Measurements from ENCODE around the gene ENTREP3.
A peak's percentile ranks its signal among the peaks of the same experiment; 100 is the strongest.

The ENTREP3 gene

DNA sequence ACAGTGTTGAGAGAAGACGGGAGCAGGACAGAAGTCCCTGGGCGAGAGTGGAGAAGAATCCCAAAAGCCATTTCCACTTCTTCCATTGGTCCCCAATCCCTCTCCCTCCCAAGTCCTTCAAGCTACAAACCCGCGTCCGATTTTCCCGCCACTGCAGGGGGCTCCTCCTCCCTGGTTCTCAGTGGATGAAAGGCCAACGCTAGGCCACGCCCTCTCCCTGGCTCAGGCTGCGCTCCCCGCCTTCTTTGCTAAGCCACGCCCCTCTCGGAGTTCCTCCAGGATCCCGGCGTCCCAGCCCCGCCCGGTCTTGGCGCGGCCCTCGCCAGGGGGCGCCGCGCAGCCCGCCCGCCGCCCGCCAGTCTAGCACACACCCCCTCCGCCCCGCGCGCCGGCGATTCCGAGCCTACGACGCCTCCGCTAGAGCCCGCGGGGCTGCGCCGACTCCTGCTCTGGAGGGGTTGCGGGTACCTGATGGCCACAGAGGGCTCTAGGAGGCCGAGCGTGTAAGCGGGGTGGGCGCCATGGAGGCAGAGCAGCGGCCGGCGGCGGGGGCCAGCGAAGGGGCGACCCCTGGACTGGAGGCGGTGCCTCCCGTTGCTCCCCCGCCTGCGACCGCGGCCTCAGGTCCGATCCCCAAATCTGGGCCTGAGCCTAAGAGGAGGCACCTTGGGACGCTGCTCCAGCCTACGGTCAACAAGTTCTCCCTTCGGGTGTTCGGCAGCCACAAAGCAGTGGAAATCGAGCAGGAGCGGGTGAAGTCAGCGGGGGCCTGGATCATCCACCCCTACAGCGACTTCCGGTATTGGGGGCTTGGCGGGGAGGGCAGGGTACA is 22.0 kb upstream of the ENTREP3 start, which contains the start of gene HCN3:
TSS of gene HCN3 (plus strand) at position 394 of the 832 bp plus-strand sequence. CDS start at position 522, 128 bp downstream.
- ChIA-PET CTCF (interaction anchor here (0.6 to 3.0 kb wide), 11 partner anchors 10 to 890 kb away, joined by 3 to 14 read pairs (median 4); no protein-coding TSS in a partner anchor), POLR2A (interaction anchor here (0.6 to 2.4 kb wide), 15 partner anchors 10 to 466 kb away, joined by 3 to 14 read pairs (median 5); partner anchors contain the start of genes FDPS, KRTCAP2 and SCAMP3)
- peak; percentile 94 for TF ChIP-seq L3MBTL2 (conservative IDR thresholded peaks at IDR 0.05)
- no peak for TF ChIP-seq ZNF384 (IDR thresholded peaks at IDR 0.05)
- DNase-seq (ENCODE audit: extremely low spot score), result peak; percentile 100

DNA sequence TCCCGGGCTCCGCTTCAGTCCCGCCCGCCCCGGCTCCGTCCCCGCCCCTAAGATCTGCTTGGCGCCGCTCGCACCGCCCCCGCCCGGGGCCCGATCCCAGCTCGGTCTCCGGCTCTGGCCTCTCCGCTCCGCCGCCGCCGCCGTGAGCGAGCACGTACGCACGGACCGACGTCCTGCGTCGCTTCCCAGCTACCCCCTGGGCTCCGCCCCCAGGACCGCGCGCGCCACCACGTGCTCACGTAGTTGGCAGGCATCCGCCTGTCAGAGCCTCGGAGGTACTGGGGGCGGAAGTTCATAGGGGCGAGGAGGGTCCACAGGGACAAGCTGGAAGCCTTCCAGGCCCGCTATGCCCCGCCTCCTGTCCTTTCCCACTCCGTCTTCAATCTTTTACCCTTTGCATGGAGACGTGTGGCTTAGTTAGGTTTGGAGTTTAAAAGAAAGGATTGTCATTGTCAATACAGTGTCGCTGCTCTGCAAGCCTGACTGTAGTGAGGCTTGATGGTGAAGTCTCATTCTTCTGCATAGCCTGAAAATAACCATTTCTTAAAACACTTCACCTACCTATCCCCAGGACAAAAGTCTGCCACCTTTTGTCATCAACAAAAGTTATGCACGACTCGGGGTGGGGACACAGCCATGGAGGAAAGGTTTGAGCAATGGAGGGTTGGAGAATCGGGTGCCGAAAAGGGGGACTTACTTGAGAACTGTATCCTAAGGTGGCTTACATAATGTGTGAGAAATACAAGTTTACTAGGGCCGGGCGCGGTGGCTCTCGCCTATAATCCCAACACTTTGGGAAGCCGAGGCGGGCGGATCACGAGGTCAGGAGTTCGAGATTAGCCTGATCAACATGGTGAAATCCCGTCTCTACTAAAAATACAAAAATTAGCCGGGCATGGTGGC is 18.3 kb upstream of the ENTREP3 start, which contains the start of gene CLK2:
TSS of gene CLK2 (minus strand) at position 162 of the 903 bp plus-strand sequence. CDS start 2,527 bp downstream, outside the sequence.
- TF ChIP-seq HDGF (IDR thresholded peaks at IDR 0.05; ENCODE audit: borderline replicate concordance) (0 out of 2 replicates have a peak, but pooled peaks have one; percentile 11), CTBP1 (IDR thresholded peaks at IDR 0.05; ENCODE audit: borderline replicate concordance) (no peak), FOXK2 (IDR thresholded peaks at IDR 0.05) (no peak), L3MBTL2 (conservative IDR thresholded peaks at IDR 0.05) (peak; percentile 87), TARDBP (IDR thresholded peaks at IDR 0.05) (no peak), NFRKB (IDR thresholded peaks at IDR 0.05) (no peak), ELF4 (IDR thresholded peaks at IDR 0.05) (peak; percentile 55; the same call in 1 of the 2 replicates)
- TF ChIP-seq, protein P1, sequence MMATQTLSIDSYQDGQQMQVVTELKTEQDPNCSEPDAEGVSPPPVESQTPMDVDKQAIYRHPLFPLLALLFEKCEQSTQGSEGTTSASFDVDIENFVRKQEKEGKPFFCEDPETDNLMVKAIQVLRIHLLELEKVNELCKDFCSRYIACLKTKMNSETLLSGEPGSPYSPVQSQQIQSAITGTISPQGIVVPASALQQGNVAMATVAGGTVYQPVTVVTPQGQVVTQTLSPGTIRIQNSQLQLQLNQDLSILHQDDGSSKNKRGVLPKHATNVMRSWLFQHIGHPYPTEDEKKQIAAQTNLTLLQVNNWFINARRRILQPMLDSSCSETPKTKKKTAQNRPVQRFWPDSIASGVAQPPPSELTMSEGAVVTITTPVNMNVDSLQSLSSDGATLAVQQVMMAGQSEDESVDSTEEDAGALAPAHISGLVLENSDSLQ (IDR thresholded peaks at IDR 0.05), result peak; percentile 90
- peak; percentile 97 for DNase-seq (ENCODE audit: extremely low spot score)
- CTCF ChIA-PET, result interaction anchor here (0.7 to 2.3 kb wide), 2 partner anchors 23 to 182 kb away, joined by 3 to 15 read pairs; no protein-coding TSS in a partner anchor
- POLR2A ChIA-PET, result interaction anchor here (0.7 to 4.2 kb wide), 24 partner anchors 9 to 336 kb away, joined by 3 to 37 read pairs (median 5); partner anchors contain the start of genes ENTREP3, FDPS, MSTO1 and MTX1

DNA sequence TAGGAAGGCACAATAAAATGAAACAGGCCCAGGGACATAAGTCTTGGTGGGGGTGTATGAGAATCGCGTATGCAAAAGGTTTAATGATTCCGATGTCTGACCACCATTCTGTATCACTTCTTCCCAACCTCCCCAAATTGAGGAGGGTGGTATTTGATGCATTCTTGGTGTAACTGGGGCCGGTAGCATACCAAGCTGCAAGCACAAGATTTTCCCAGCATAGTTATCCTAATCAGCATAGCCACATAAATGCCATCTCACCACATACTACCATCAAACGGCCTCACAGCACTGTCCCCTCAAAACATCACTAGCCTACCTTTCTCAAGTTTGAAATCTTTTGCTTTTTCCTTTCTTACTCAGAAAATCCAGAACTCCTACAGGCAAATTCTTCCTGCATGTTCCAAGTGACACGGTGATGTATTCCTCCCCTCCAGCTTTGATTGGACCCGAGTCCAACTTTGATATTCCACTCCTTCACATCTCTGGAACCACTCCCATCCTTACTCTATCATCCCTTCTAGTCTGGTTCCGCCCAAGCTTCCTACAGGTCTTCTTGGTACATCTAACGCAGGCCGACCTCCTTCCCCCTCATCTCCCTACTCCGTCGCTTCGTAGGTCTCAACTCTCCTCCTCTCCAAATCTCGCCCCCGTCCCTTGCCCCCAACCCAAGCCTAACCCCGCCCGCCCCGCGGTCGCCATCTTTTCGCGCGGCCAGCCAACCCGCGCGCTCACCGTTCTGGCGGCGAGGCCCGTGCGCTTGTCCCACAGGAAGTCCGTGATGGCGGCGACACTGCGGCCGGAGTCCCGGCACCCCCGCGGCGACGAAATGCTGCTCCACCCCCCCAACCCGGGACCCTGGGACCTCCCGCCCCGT is 17.4 kb upstream of the ENTREP3 start:
- TF ChIP-seq, protein P1 (IDR thresholded peaks at IDR 0.05), result peak; percentile 53; the same call in 1 of the 2 replicates
- TF ChIP-seq NFRKB (IDR thresholded peaks at IDR 0.05), result no peak
- DNase-seq (ENCODE audit: extremely low spot score), result peak; percentile 66
- ChIA-PET CTCF (interaction anchor here (0.6 to 2.3 kb wide), 3 partner anchors 22 to 182 kb away, joined by 3 to 15 read pairs (median 3); no protein-coding TSS in a partner anchor), POLR2A (interaction anchor here (0.7 to 4.2 kb wide), 24 partner anchors 9 to 337 kb away, joined by 3 to 37 read pairs (median 5); partner anchors contain the start of genes ASH1L, ENTREP3, FDPS and MSTO1)

DNA sequence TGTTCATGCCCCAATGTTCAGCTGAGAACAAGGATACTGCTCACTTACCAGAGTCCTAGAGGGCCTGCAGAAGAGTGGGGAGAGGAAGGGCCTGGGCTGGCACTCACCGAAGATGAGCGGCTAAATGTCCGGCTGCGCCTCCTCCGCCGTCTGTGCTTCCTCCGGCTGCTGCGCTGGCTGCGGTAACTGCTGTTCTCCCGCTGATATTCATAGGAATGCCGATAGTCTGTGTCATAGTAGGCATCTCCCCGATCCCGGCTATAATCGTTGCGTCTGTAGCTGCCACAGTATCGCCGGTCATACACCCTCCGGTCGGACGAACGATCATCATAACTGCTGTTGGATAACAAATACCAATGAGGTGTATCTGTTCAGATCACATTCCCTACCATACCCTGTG is 14.1 kb upstream of the ENTREP3 start:
- no peak for TF ChIP-seq ARNT (IDR thresholded peaks at IDR 0.05)
- TF ChIP-seq L3MBTL2 (conservative IDR thresholded peaks at IDR 0.05), result no peak
- no peak for DNase-seq (ENCODE audit: extremely low spot score)
- ChIA-PET POLR2A (no interaction called here), CTCF (no interaction called here)

- no peak for DNase-seq (ENCODE audit: extremely low spot score)
- TF ChIP-seq HDGF (IDR thresholded peaks at IDR 0.05; ENCODE audit: borderline replicate concordance) (no peak), LEF1 (IDR thresholded peaks at IDR 0.05; ENCODE audit: borderline replicate concordance) (no peak), SUZ12 (IDR thresholded peaks at IDR 0.05) (no peak), SP1 (IDR thresholded peaks at IDR 0.05) (no peak), L3MBTL2 (conservative IDR thresholded peaks at IDR 0.05) (no peak), NFRKB (IDR thresholded peaks at IDR 0.05) (no peak), ZNF384 (IDR thresholded peaks at IDR 0.05) (no peak), FOXM1 (IDR thresholded peaks at IDR 0.05; ENCODE audit: borderline replicate concordance) (no peak), ARNT (IDR thresholded peaks at IDR 0.05) (no peak), FOXA1 (IDR thresholded peaks at IDR 0.05) (no peak), TARDBP (IDR thresholded peaks at IDR 0.05) (no peak), FOXK2 (IDR thresholded peaks at IDR 0.05) (no peak), CTBP1 (IDR thresholded peaks at IDR 0.05; ENCODE audit: borderline replicate concordance) (no peak), BHLHE40 (IDR thresholded peaks at IDR 0.05; ENCODE audit: borderline replicate concordance) (no peak), ELF4 (IDR thresholded peaks at IDR 0.05) (no peak)
- TF ChIP-seq, protein P1 (IDR thresholded peaks at IDR 0.05), result no peak
- ChIA-PET CTCF (no interaction called here), POLR2A (no interaction called here)
Measured at GRCh38 chr1:155268630-155269029, 13.3 kb upstream of the ENTREP3 start.

All from HEK293T (cell line).